EL (cell line): ENCODE measurements around the gene OR8D1.
"Not testable (repeated sequence)": the region's sequence is repeated elsewhere in the genome, so short reads cannot be mapped to it uniquely, and the experiment has no call there.

ENCODE experiments used
- DNase-seq: peaks from one replicate; pipeline ENCODE4 v3.0.0-alpha.2; 2016

Gene OR8D1

GRCh38 chr11:124285610-124286344 is 28.0 kb downstream of the OR8D1 start:
- DNase-seq: peak; percentile 77

- no peak for DNase-seq
Measured at GRCh38 chr11:124278261-124278660, 35.5 kb downstream of the OR8D1 start.

- no peak for DNase-seq
Measured at GRCh38 chr11:124277804-124278203, 35.9 kb downstream of the OR8D1 start.

GRCh38 chr11:124277207-124277606 is 36.5 kb downstream of the OR8D1 start:
- no peak for DNase-seq

- DNase-seq: peak; percentile 43
Measured at GRCh38 chr11:124276081-124276480, 37.7 kb downstream of the OR8D1 start.

GRCh38 chr11:124274000-124274399 is 39.7 kb downstream of the OR8D1 start:
- DNase-seq: no peak

GRCh38 chr11:124270886-124271285 is 42.9 kb downstream of the OR8D1 start:
- DNase-seq: not testable (repeated sequence)

- DNase-seq: not testable (repeated sequence)
Measured at GRCh38 chr11:124265041-124265440, 48.7 kb downstream of the OR8D1 start.

GRCh38 chr11:124256076-124256475 is 57.7 kb downstream of the OR8D1 start, which contains the start of gene OR8G5:
TSS of gene OR8G5 (plus strand) at chr11:124256376. CDS start at chr11:124264932, 8,556 bp downstream.
- DNase-seq: no peak
